OCI-LY3 (cell line): ENCODE results near the gene ATRAID.

Experiments
- H2AFZ ChIP-seq: fragments of 200-600, 300-600 bp; shearing (Covaris generic); 2 replicates; pipeline ENCODE4 v1.6.0; 2014; ENCODE audit warnings: antibody characterized with exemption, low read depth, low read length
- H3K27ac ChIP-seq: fragments of 200-600, 300-600 bp; sonication (generic); 2 replicates; pipeline ENCODE4 v1.5.1; 2014; ENCODE audit warnings: mild to moderate bottlenecking, low read length, moderate library complexity, mixed read lengths
- H3K27me3 ChIP-seq: fragments of 200-600, 300-600 bp; sonication (generic); 2 replicates; pipeline ENCODE4 v1.6.1; 2014; ENCODE audit warnings: low read depth, low read length, mixed read lengths
- H3K36me3 ChIP-seq: fragments of 200-600, 300-600 bp; sonication (generic); replicated peaks from 2 replicates; pipeline ENCODE3; 2014; ENCODE audit warnings: low read depth, low read length, mixed read lengths
- H3K4me1 ChIP-seq: fragments of 300-600, 200-600 bp; sonication (generic); 2 replicates; pipeline ENCODE4 v1.6.1; 2014; ENCODE audit warnings: low read length, mixed read lengths
- H3K4me2 ChIP-seq: fragments of 200-600, 300-600 bp; sonication (generic); 2 replicates; pipeline ENCODE4 v1.6.1; 2014; ENCODE audit warnings: low read length, mixed read lengths
- H3K4me3 ChIP-seq: fragments of 300-600, 200-600 bp; sonication (generic); 2 replicates; pipeline ENCODE4 v1.5.1; 2014; ENCODE audit warnings: antibody characterized with exemption, mild to moderate bottlenecking, low read length, moderate library complexity
- H3K79me2 ChIP-seq: fragments of 300-600, 200-600 bp; shearing (Covaris generic); 2 replicates; pipeline ENCODE4 v1.6.1; 2014; ENCODE audit warnings: mild to moderate bottlenecking, low read length, mixed read lengths
- H3K9ac ChIP-seq: fragments of 300-600, 200-600 bp; shearing (Covaris generic); 2 replicates; pipeline ENCODE4 v1.6.0; 2014; ENCODE audit warnings: mild to moderate bottlenecking, low read length, moderate library complexity
- H3K9me3 ChIP-seq: fragments of 200-600, 300-600 bp; shearing (Covaris generic); 2 replicates; pipeline ENCODE4 v1.6.1; 2014; ENCODE audit warnings: low read length, mixed read lengths; ENCODE audit not compliant: insufficient read depth
- H4K20me1 ChIP-seq: fragments of 200-600, 300-600 bp; sonication (generic); 2 replicates; pipeline ENCODE4 v1.6.1; 2016; ENCODE audit warnings: low read length, mixed read lengths; ENCODE audit not compliant: insufficient read depth
- EZH2phosphoT487 ChIP-seq: fragments of 200-600 bp; shearing (Covaris generic); IDR thresholded peaks from 2 replicates; pipeline ENCODE4 v1.6.1; 2018; ENCODE audit warnings: antibody characterized with exemption, mixed run types, low read depth
- TF ChIP-seq, protein P1 (sequence below): fragments of 200-600, 300-600 bp; sonication (generic); IDR thresholded peaks from 2 replicates; pipeline ENCODE4 v1.5.1; 2014; ENCODE audit warnings: antibody characterized with exemption, low read length, low read depth

ATRAID gene, protein sequence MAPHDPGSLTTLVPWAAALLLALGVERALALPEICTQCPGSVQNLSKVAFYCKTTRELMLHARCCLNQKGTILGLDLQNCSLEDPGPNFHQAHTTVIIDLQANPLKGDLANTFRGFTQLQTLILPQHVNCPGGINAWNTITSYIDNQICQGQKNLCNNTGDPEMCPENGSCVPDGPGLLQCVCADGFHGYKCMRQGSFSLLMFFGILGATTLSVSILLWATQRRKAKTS

DNA sequence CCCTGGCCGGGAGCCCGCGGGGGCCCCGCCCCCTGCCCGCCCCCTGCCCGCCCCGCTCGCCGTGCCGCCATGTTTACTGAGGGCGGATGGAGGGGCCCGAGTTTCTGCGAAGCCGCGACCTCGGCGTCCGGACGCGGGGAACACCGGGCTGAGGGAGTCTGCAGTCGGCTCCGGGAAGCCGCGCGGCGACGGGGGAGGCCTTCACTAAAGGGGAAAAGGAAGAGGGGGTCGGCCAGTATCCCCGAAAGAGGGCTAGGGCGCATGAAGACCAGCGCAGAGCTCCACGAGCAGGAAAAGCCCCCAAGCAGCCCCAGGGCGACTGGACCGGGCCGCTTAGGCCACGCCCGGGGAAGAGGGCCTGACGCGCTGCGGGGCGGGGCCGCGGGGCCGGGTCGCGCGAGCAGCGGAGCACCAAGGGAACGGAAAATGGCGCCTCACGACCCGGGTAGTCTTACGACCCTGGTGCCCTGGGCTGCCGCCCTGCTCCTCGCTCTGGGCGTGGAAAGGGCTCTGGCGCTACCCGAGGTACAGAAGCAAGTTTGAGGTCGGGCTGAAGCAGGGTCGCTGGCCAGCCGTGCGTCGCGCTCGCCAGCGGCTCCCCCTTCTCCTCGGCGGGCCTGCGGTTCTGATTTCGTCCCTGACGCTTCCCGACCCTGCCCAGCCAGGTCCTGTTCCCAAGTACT, at the start of gene ATRAID, which contains the start of gene SLC5A6:
Gene ATRAID, plus strand, starts transcription at position 99 of the 683 bp plus-strand sequence. Its CDS starts 328 bp downstream, at position 427.
Gene SLC5A6, minus strand, starts transcription at position 326 of the 683 bp plus-strand sequence. CDS start 4,618 bp downstream, outside the sequence.
- H3K79me2 ChIP-seq, result peaks cover 21% of the 10 kb centered on the region
- no peaks in the 10 kb centered on the region for H3K9me3 ChIP-seq

DNA sequence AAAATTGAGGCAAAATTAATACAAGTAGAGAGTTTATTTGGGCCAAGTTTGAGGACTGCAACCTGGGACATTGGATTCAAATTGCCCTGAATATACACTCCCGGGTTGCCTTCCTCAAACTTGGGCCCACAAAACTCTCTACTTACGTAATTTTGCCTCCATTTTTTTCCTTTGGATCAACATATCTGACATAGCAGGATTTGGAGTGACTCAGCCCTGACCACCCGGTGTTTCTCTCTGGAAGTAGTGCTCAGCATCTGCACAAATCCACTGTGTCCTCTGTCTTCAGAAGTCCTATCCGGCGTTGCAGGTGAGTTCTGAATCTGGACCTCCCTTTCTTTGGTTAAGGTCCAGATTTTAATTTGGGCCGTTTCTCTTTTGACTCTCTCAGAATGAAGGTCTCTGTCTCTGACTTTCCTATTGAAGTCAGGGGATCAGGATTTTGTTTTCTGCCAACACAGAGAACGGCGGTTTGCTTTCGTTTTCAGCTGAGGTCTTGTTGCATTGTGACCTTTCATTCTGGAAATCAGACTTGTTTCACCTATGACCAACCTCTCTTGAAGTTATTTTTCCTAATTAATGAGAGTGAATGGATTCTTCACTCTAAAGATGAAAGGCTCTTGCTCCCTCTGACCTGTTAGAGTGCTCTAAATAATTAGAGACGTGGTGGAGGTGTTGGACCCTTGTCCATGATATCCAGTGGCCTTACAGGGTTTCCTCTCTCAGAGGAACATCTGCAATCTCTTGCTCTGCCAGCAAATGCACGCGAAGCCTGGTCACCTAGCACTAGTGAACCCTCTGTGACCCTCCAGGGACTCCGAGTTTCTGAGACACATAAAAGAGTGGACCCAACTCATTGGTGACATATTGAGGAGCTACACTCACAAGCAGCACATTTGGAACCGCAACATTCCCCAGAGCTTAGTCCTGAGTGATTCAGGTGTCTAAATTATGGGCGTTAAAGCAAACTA, 49.4 kb upstream of the ATRAID start:
- Histone ChIP-seq H3K9me3 (peaks cover 4% of the 10 kb centered on the region; the same call in 1 of the 2 replicates), H3K9ac (no peak overlapping the region), H3K4me1 (peaks cover 17% of the 10 kb centered on the region), H3K4me2 (no peak overlapping the region), H3K79me2 (no peaks in the 10 kb centered on the region), H4K20me1 (no peaks in the 10 kb centered on the region), H3K27ac (no peak overlapping the region), H2AFZ (no peak overlapping the region), H3K4me3 (no peak overlapping the region), H3K36me3 (no peaks in the 10 kb centered on the region), H3K27me3 (no peaks in the 10 kb centered on the region)
- TF ChIP-seq, protein P1, sequence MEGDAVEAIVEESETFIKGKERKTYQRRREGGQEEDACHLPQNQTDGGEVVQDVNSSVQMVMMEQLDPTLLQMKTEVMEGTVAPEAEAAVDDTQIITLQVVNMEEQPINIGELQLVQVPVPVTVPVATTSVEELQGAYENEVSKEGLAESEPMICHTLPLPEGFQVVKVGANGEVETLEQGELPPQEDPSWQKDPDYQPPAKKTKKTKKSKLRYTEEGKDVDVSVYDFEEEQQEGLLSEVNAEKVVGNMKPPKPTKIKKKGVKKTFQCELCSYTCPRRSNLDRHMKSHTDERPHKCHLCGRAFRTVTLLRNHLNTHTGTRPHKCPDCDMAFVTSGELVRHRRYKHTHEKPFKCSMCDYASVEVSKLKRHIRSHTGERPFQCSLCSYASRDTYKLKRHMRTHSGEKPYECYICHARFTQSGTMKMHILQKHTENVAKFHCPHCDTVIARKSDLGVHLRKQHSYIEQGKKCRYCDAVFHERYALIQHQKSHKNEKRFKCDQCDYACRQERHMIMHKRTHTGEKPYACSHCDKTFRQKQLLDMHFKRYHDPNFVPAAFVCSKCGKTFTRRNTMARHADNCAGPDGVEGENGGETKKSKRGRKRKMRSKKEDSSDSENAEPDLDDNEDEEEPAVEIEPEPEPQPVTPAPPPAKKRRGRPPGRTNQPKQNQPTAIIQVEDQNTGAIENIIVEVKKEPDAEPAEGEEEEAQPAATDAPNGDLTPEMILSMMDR, result no peak
- no peak for TF ChIP-seq EZH2phosphoT487

More for the DNA sequence above, at the start of gene ATRAID, which contains the start of gene SLC5A6:
- Histone ChIP-seq H3K4me2 (peak within 1 kb of the TSS; percentile 92), H3K36me3 (peaks cover 19% of the 10 kb centered on the region), H2AFZ (peak within 1 kb of the TSS; percentile 78), H3K4me3 (peak within 1 kb of the TSS; percentile 88), H4K20me1 (no peaks in the 10 kb centered on the region), H3K27ac (peak within 1 kb of the TSS; percentile 76), H3K27me3 (no peaks in the 10 kb centered on the region), H3K9ac (peak within 1 kb of the TSS; percentile 83), H3K4me1 (peaks cover 17% of the 10 kb centered on the region)
- TF ChIP-seq EZH2phosphoT487, result no peak

DNA sequence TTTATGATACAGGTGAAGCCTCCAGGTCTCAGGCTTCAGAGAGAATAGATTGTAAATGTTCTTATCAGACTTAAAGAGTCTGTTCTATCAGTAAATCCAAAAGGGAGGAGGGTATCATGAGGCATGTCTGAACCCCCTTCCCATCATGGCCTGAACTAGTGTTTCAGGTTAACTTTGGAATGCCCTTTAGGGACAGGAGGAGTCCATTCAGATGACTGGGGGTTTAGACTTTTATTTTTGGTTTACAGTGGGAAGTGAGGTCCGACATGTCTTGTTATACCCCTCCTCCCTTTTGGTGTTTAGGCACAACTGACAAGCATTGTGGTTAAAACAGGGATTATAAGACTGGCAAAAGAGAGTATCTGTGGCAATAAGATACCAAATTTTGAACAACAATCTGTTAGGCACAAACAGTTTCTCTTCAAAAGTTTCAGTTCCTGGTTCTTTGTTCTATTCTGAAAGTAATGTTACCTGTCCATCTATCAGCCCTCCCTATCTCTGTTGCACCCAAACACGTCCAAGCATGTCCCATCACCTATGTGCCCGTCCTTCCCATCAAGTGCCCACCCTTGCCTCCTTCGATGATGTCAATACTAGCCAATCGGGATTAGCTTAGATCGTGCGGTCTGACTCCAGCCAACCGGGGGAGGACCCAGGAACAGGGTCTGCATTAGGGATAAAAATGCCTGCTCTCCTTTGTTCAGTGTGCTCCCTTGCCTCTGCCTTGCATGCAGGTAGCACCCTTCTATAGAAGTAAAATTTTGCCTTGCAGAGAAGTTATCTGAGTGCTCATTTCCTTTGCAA, 46.7 kb upstream of the ATRAID start:
- H2AFZ ChIP-seq, result no peak overlapping the region
- peaks cover 21% of the 10 kb centered on the region for H3K4me1 ChIP-seq
- peak overlapping the region; percentile 18; the same call in 1 of the 2 replicates for H3K4me2 ChIP-seq
- H3K27me3 ChIP-seq, result no peaks in the 10 kb centered on the region
- no peak overlapping the region for H3K4me3 ChIP-seq
- no peaks in the 10 kb centered on the region for H3K36me3 ChIP-seq
- H3K79me2 ChIP-seq, result no peaks in the 10 kb centered on the region
- H3K9me3 ChIP-seq, result peaks cover 4% of the 10 kb centered on the region; the same call in 1 of the 2 replicates
- TF ChIP-seq, protein P1, result no peak
- TF ChIP-seq EZH2phosphoT487, result no peak
- H3K9ac ChIP-seq, result no peak overlapping the region
- no peaks in the 10 kb centered on the region for H4K20me1 ChIP-seq
- no peak overlapping the region for H3K27ac ChIP-seq
